ENCODE results near the gene KCNA2.

The KCNA2 gene

DNA sequence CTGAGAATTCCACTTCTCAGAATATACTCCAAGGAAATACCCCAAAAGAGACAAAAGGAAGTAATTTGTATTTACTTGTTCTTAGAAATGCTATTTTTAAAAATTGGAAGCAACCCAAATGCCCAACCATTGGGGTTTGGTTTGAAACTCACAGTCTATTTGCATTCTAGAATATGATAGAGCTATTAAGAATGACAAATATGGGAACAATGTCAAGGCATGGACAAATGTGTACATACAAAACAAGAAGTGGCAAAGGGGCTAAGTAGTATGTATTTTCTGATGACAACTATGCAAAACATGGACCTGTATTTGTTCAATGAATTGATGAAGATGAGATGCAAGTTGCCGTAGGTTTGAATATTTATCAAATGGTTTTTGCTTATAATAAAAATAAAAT lies 32.8 kb downstream of the KCNA2 start:
- in situ Hi-C loops (cut with MboI; ENCODE audit: low sequenced_read_pairs), result no loop called here

DNA sequence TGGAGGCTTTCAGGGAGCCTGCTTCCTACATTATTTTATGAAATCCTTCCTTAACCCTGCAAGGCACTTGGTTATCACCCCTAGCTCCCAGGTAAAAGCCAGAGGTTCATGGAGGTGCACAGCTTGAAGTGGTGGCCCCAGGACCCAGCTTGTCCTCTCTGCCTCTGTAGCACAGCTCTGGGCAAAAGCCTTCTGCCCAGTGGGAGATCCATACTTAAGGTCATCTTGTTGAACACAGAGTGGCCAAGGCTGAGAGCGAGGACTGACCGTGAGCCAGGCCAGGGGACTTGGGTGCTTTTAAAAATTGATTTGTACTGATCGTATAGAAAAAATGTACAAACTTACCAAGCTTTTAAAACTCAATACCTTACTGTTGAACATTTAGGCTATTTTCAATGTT lies 33.4 kb downstream of the KCNA2 start:
- in situ Hi-C loops (cut with MboI; ENCODE audit: low sequenced_read_pairs), result no loop called here

DNA sequence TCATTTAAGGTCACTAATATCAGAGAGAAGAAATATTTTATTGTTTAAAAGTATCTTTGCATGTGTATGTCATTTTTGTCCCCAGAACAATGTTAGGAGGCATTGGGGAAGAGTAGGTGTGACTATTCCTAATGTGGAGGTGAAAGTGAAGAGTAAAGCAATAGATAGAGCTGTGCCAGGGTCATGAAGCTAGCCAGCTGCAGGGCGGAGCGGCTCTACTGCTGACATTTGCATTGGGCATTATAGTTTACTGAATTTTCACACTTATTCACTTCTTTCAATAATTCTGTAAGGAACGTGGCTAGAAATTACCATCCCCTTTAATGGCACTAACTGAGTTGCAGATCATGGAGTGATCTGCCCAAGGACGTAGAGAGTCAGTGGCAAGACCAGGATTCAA lies 35.3 kb downstream of the KCNA2 start:
- in situ Hi-C loops (cut with MboI; ENCODE audit: low sequenced_read_pairs), result no loop called here

DNA sequence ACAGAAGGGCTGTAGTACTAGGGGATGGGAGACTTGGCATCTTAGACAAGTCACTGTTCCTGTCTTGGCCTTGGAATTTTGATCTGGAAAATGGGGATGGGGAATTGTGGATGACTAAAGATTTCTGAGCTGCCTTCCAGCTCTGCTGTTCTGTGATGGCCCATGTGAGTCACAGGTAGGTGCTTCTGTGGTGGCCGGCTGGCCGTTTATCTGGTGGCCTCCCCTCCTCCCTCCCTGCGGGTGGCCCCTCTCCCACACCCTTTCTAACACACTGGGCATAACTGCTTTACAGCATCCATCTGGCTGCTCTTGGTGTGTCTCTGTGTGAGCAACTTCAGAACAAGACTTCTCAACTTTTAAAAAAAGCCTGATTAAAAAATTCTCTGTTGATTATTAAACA lies 35.9 kb downstream of the KCNA2 start:
- in situ Hi-C loops (cut with MboI; ENCODE audit: low sequenced_read_pairs), result no loop called here

- in situ Hi-C loops (cut with MboI; ENCODE audit: low sequenced_read_pairs), result no loop called here
Observed at GRCh38 chr1:110566836-110567235, 39.3 kb downstream of the KCNA2 start.

DNA sequence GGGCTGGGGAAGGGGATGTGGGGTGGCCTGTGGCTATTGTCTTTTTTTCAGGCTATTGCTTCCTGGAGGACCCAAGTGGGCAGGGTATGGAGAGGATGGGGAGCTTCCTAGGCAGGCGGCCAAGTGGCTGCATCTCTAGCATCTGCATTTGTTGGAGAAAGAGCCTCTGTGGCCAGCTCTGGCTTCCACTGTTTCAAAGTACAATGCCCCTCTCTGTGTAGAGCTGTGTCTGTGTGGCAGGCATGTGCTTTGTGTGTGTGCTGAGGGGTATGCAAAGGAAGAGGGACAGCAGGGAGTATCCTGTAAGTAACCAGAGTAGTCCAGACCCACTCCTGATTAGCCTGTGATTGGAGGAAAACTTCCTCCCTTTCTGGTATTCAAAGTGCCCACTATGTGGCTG lies 40.6 kb downstream of the KCNA2 start:
- in situ Hi-C loops (cut with MboI; ENCODE audit: low sequenced_read_pairs), result no loop called here

DNA sequence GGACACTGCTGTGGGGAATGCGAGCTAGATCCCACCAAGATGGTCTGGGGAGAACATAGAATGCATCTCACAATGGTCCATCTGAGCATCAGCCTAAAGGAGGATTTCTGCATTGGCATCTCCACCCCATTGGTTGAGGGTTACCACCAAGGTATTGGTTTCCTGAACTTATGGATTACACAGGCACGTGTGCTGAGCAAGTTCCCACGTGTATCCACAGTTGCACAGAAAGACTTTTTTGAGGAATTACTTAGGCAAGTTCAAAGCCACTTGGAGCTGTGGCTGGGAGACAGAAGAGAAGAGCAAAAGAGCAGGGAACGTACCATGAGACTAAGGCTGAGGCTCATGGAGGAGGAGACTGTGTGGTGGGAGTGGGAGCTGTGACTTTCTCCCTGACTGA lies 43.1 kb downstream of the KCNA2 start:
- in situ Hi-C loops (cut with MboI; ENCODE audit: low sequenced_read_pairs), result no loop called here

DNA sequence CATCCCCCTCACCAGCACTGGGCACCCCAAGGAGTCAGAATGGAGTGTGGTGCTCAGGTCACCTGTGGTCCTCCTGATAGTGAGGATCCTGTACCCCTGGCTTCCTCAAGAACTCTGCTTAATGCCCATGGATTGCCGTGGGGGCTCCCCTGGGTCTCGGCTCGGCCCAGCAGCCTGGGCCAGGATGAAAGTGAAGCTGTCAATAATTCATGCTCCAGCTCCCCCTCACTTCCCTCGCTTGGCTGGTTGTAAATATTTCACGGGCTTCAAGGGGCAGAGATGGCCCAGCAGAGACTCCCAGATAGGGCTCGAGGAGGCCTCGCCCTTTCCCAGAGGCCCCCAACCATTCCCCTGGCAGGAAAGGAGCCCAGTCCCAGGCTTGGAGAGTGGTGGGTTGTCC lies 44.6 kb downstream of the KCNA2 start:
- in situ Hi-C loops (cut with MboI; ENCODE audit: low sequenced_read_pairs), result no loop called here

- in situ Hi-C loops (cut with MboI; ENCODE audit: low sequenced_read_pairs), result no loop called here
Observed at GRCh38 chr1:110559157-110559556, 47.0 kb downstream of the KCNA2 start.

- in situ Hi-C loops (cut with MboI; ENCODE audit: low sequenced_read_pairs), result no loop called here
Observed at GRCh38 chr1:110557481-110557880, 48.7 kb downstream of the KCNA2 start.

GRCh38 chr1:110556471-110556807 lies 49.7 kb downstream of the KCNA2 start:
- in situ Hi-C loops (cut with MboI; ENCODE audit: low sequenced_read_pairs), result no loop called here

DNA sequence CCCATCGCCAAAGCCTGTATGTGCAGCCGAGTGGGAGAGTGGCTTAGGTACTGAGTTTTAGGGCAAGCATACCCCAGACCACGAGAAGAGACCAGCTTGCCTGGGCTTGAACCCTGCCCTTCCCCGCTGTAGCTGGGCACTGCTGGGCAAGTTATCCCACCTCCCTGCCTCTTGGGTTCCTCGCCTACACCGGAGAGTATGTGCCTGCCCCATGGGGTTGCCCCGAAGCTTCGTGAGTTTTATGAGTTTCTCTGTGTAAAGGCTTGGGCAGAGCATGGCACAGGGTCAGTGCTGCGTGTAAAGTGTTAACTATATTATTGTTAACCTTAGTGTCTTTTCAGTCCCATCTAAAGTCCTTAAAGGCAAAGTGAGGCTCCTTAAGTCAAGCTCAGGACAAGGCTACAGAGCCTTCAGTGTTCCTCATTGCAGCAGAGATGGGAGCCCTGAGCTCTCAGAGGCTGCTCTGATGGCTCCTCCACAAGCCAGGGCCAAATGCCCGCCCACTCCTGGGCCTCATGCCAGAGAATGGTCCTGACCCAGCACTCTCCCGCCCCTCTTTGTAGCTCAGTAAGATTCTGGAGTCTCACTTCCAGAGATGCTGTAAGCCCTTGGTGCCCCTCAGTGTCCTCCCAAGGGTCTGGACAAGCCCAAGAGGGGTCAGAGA lies 50.2 kb downstream of the KCNA2 start:
- in situ Hi-C loops (cut with MboI; ENCODE audit: low sequenced_read_pairs), result no loop called here

DNA sequence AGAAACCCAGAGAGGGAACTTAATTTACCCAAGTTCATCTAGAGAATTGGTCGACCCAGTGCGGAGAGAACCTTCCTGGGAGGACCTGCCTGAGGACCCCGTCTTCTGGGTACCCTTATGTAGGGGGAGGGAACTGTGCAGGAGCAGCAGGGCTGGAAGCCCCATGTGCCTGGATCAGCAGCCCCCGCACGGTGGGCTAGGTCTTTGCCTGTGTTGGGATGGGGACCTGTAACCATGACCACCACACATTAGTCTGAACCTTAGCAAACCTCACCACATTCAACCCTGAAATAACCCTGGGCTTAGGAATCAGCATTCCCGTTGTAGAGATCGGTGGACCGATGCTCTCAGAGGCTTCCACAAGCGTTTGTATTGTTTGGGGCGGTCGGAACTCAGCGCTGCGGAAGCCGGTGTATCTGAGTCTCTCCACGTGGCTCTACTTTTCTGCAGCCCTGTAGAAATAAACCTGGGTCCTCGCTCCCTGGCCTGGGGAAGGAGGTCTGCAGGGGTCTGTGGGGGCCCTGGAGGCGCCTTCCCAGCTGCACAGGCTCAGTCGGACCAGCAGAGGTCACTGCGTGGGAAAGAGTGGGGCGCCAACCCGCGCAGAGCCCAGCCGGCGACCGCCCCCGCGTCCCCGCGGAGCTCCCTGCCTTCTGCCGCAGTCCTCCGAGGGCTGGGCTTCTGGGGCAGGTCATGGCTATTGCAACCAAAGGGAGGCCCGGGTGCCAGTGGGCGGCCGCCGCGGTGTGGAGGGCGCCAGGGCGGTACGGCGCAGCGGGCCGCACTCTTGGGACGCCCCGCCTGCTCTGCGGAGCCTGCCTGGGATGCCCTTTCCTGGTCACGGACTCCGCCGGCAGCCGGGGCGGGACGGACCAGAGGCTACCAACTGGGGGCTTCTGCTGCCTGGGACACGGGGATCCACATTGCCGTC lies 51.0 kb downstream of the KCNA2 start:
- in situ Hi-C loops (cut with MboI; ENCODE audit: low sequenced_read_pairs), result no loop called here

GRCh38 chr1:110551278-110551809 lies 54.8 kb downstream of the KCNA2 start:
- in situ Hi-C loops (cut with MboI; ENCODE audit: low sequenced_read_pairs), result no loop called here

- in situ Hi-C loops (cut with MboI; ENCODE audit: low sequenced_read_pairs), result loop anchor here (25.0 kb wide), 1 partner anchor 212 kb away; no protein-coding TSS in a partner anchor
Observed at GRCh38 chr1:110549831-110550230, 56.3 kb downstream of the KCNA2 start.

DNA sequence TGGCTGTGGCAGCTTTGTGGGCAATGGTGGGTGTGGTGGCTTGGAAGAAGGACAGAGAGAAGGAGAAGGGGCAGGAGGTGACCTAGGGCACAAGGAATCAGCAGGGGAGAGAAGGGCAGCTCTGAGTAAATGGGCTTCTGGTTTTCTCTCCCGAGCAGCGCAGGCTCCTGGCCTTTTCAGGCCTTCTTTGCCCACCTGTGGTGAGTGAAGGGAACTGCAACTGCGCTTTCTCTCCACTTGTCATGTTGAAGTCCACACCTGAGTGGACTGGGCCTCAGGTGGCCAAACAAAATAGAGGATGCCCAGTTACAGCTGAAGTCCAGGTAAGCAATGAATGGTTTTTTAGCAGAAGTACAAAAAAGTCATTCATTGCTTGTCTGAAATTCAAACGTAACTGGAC lies 57.8 kb downstream of the KCNA2 start:
- in situ Hi-C loops (cut with MboI; ENCODE audit: low sequenced_read_pairs), result loop anchor here (25.0 kb wide), 1 partner anchor 214 kb away; no protein-coding TSS in a partner anchor

GRCh38 chr1:110547017-110547416 lies 59.1 kb downstream of the KCNA2 start:
- in situ Hi-C loops (cut with MboI; ENCODE audit: low sequenced_read_pairs), result loop anchor here (25.0 kb wide), 1 partner anchor 215 kb away; no protein-coding TSS in a partner anchor

DNA sequence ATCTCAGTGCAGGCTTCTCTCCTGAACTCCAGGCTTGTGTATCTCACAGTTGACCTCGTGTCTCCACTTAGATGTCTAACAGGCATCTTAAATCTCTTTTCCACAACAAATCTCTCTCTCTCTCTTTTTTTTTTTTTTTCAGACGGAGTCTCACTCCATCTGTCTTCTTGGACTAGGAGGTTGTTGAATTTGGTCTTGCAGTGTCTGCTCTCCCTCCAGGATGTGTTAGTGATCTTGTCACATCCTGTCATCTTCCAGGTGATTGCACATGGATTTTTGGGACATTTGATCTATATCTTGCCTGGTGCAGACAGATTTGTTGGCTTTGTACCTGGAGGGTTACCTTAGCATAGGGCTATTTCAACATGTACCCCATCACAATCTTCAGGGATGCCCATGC lies 60.7 kb downstream of the KCNA2 start:
- in situ Hi-C loops (cut with MboI; ENCODE audit: low sequenced_read_pairs), result loop anchor here (25.0 kb wide), 1 partner anchor 217 kb away; no protein-coding TSS in a partner anchor

GRCh38 chr1:110544753-110545152 lies 61.4 kb downstream of the KCNA2 start:
- in situ Hi-C loops (cut with MboI; ENCODE audit: low sequenced_read_pairs), result loop anchor here (25.0 kb wide), 1 partner anchor 218 kb away; no protein-coding TSS in a partner anchor
